Subcutaneous adipose tissue (tissue), 4 donors: ENCODE measurements around the gene CREB3L2. TPM values are rescaled to one million over a fixed set of nuclear protein-coding genes. Genes with fewer than 3 reads are reported as not detected.

Experiments used
- total RNA-seq, 4 donors: library from RNA; depleted of rRNA; stranded (reverse); fragments of >200 nt; gene quantifications; one replicate each; pipeline ENCODE4 v1.1.0, GENCODE V29; 2016
- TF ChIP-seq, protein P1 (sequence below): fragments of 450-650 bp; IDR thresholded peaks from one replicate; pipeline ENCODE4 v1.5.1; 2016; ENCODE audit warnings: low read depth, mild to moderate bottlenecking, control low read depth, antibody characterized with exemption, moderate library complexity

CREB3L2 gene
- total RNA-seq, 4 donors from 2014 or later, result 26.9 to 78.4 (median 30.8) TPM

DNA sequence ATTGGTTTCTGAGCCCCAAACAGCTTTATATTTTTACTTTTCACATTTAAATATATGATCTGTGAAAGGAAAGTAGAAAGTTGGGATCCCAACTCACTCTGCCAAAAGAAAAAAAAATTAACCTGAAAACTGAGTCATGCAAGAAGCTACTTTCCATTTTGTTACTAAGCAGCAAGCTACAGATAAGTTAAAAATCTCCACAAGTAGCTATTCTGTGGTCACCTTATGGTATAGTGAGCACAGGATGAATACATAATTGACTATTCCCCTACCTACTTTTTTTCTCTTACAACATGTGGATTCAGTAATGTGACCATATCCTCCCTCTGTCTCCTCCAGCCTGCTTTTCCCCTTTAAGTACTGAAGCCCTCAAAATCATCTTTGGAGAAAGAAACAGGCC is 30.3 kb upstream of the CREB3L2 start:
- TF ChIP-seq, protein P1, sequence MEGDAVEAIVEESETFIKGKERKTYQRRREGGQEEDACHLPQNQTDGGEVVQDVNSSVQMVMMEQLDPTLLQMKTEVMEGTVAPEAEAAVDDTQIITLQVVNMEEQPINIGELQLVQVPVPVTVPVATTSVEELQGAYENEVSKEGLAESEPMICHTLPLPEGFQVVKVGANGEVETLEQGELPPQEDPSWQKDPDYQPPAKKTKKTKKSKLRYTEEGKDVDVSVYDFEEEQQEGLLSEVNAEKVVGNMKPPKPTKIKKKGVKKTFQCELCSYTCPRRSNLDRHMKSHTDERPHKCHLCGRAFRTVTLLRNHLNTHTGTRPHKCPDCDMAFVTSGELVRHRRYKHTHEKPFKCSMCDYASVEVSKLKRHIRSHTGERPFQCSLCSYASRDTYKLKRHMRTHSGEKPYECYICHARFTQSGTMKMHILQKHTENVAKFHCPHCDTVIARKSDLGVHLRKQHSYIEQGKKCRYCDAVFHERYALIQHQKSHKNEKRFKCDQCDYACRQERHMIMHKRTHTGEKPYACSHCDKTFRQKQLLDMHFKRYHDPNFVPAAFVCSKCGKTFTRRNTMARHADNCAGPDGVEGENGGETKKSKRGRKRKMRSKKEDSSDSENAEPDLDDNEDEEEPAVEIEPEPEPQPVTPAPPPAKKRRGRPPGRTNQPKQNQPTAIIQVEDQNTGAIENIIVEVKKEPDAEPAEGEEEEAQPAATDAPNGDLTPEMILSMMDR, result no peak

DNA sequence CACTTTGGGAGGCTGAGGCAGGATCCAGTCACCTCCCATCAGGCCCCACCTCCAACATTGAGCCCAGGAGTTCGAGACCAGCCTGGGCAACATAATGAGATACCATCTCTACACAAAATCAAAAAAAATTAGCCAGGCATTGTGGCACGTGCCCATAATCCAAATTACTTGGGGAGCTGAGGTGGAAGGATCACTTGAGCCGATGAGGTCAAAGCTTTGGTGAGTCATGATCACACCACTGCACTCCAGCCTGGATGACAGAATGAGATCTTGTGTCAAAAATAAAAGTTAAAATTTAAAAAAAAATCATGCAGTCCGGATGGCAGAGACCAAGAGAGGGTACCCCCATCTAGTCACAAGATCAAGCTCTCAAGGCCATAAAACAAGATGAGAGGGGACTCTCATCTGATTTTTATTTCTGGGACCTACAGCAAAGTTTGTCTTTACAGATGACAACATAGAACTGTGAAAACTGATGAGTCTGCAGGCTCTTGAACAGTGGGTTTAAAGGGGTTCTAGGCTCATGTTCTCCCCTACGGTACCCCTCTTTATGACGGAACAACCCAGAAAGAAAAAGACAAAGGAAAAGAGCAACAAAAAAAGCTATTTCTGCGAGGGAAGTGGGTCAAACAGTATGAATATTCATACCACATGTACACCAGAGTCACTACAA is 28.9 kb upstream of the CREB3L2 start:
- TF ChIP-seq, protein P1, result no peak

DNA sequence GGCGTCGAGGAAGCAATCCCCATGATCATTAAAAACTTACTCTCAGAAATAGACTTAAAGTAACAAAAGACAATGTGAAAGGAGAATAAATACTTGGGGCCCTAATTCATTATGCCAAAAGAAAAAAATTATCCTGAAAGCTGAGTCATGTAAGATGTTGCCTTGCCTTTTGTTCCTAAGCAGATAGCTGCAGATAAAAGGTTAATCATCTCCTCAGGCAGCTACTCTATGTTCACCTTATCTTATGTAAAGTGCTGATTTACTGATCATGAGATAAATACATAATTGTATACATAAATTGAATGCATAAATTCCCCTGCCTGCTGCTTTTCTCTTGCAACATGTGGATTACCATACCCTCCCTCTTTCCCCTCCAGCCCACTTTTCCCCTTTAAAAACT is 28.1 kb upstream of the CREB3L2 start:
- TF ChIP-seq, protein P1, result no peak

DNA sequence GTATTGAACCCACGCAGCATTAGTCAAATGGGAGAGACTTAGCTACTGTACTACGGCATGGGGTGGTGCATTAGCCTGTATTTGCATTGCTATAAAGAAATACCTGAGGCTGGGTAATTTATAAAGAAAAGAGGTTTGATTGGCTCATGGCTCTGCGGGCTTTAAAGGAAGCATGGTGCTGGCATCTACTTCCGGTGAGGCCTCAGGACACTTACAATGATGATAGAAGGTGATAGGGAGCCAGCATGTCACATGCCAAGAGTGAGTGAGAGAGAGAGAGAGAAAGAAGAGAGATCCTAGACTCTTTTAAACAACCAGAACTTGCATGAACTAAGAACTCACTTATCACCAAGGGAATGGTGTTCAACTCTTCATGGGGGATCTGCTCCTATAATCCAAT is 27.2 kb upstream of the CREB3L2 start:
- TF ChIP-seq, protein P1, result no peak

DNA sequence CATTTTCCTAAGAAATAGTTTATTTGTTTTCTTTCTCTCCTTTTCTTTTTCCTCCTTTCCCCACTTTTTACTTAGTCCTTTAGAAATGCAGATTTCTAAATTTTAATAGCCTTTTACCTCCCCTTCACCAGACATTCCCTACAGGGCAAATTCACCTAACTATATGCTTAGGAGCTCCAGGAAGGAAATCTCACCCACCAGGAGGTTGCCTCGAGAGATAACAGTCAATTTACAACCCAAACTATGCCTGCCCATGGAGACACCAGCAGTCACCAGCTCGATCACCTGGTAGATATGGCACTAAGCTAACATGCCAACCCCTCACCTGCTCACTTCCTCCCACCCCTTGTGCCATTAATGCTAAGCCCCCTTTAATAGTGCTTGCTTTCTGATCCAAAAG is 25.2 kb upstream of the CREB3L2 start:
- TF ChIP-seq, protein P1, result no peak

DNA sequence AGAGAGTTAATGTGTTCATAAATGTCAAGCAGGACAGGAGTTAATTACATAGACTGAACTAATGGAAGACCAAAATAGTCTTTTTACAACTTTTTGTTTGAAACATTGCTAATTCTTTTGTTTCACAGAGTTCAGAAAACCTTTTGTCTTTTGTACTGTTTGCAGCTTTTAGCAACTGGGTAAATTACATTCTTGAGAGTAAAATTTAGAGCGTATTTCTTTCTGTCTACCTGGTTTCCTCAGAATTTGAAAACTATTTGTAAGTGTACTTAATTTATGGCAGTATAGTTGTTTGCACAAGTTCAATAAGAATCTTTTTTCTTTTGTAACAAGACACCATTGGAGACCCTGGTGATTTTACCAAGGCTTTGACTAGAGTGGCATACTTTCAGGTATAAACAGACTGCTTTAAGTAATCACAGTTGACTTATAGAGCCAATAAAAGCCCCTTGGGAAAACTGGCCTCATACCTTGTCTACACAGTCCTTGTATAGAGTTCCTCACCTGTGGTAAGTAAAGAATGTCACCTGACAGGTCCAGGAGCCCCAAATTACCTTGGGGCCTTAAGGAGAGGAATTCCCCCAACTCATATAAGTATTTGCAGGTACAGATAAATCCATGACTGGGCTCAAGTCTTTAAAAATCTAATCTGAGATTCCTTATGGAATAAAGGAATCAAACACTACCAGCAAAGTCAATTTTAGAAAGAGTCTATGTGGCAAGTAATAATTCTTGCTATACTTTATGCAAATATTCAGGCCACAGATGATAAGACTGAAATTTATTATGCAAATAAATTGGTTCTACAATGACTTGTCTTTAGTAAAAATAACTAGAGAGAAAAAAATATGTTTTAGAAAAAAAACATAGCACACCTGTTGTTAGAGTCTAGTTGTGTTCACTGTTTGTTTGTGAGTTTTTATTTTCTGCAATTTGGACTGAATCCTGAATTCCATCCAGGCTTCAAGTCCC is 23.6 kb upstream of the CREB3L2 start:
- TF ChIP-seq, protein P1, result no peak

DNA sequence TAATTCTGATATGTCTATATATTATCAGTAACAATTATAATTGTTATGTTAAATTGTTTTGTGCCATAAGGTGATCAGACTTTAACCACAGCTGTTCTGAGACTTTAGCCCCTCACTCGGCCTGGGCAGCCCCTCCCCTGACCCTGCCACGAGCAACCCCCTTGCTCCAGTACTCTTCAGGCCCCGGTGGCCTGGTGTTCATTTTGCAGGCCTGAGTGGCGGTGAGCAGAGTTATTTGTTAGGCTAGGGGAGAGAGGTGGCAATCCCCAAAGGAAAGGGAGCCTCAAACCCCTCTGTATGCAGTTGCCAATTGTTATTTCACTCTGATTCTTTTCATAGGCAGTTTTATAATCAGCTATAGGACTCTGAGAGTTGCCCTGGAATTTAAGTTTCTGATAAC is 22.9 kb upstream of the CREB3L2 start:
- TF ChIP-seq, protein P1, result no peak
